Ecto neural progenitor cell (in vitro differentiated cells): ENCODE measurements around the gene B9D1.

Source experiments
- DNase-seq: peaks from one replicate; pipeline ENCODE4 v3.0.0-alpha.2; 2018; ENCODE audit warnings: low spot score

The B9D1 gene

DNA sequence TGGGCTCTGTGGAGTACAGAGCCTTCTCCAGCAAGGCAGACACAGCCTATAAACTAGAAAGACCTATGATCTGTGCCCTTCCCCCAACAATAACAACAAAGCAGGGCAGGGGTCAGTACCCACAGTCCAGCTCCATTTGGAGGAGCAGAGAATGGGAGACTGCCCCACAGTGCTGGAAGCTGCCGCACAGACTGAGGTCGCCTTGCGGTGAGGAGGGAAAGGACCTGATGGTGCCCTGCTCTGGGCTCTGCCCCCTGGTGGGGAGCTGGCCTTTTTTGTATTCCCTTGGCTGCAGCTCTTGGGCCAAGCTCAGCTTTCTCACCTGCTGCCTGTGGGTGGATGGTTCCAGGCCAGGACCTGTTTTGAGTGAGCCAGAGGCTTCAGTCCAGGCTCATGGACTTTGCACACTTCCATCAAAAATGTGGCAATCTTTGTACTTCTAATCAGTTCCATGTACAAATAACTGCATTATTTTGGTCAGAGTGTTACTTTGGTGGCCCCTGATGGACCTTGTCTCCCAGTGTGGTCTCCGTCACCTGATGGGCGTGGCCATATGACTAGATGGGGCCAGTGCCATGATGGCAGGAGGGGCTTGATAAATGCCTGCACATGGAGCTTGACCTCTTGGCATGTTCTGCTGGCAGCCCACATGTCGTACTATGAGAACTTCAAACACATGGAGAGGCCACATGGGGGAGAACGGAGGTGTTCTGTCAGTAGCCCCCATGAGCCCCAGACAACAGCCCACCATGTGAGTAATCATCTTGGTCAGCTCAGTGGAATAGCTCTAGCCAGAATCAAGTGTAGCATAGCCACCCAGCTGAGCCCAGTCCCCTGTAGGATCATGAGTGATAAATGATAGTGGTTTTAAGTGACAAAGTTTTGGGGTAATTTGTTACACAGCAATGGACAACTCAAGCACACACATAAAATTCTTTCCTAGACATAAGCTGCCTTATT lies 24.2 kb downstream of the B9D1 start:
- DNase-seq, result peak; percentile 77

DNA sequence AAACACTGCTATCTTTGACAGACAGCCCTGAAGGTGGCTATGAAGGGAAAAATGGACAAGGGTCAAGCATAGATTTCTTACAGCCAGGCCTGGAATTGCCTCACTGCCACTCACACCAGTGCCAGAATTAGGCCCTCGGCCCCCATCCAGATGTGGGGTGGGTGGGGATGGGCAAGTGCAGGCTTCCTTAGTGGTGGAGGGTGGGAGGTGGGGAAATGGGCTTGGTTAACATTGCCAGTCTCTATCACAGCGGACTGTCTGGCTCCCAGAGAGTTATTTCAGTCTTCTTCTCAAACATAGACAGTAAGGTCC lies 24.9 kb downstream of the B9D1 start:
- DNase-seq, result no peak

GRCh38 chr17:19336938-19337711 lies 25.4 kb downstream of the B9D1 start:
- peak; percentile 72 for DNase-seq

- no peak for DNase-seq
Measured at GRCh38 chr17:19335951-19336631, 26.4 kb downstream of the B9D1 start.

- DNase-seq, result no peak
Measured at GRCh38 chr17:19334331-19334730, 28.2 kb downstream of the B9D1 start.

- DNase-seq, result no peak
Measured at GRCh38 chr17:19333736-19334290, 28.7 kb downstream of the B9D1 start.

- no peak for DNase-seq
Measured at GRCh38 chr17:19333132-19333440, 29.4 kb downstream of the B9D1 start.

DNA sequence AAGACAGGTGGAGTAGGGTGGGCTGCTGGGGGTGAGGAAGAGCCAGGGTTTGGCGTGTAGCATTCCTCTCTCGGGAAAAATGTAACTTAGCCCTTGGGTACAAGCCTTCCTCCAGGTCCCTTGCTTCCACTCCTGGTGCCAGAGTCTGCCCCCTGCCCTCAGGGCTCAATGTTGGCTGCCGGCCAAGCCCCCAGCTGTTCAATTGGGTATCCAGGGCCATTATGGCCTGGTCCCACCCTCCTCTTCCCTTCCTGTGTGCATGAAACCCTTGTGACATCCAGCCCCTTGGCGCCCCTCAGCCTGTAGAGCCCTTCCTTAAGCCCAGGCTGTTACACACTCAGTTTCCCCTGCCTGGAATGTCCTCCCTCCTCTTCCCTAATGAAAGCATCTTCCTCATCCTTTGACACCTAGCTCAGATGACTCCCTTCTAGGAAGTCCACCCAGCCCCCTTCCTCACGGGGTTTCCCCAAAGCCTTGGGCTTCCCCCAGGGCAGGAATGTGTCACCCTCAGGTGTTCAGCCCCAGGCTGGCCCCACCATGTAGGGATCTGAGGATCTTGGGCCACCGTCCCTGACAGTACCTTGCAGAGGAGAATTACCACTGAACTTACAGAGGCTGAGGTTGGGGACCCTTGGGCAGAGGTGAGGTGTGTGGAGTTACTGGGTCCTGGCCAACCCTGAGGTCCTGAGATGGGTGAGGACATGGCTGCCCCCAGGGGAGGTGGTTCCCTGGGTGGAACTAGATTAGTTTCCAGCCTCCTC lies 30.0 kb downstream of the B9D1 start:
- DNase-seq, result no peak

DNA sequence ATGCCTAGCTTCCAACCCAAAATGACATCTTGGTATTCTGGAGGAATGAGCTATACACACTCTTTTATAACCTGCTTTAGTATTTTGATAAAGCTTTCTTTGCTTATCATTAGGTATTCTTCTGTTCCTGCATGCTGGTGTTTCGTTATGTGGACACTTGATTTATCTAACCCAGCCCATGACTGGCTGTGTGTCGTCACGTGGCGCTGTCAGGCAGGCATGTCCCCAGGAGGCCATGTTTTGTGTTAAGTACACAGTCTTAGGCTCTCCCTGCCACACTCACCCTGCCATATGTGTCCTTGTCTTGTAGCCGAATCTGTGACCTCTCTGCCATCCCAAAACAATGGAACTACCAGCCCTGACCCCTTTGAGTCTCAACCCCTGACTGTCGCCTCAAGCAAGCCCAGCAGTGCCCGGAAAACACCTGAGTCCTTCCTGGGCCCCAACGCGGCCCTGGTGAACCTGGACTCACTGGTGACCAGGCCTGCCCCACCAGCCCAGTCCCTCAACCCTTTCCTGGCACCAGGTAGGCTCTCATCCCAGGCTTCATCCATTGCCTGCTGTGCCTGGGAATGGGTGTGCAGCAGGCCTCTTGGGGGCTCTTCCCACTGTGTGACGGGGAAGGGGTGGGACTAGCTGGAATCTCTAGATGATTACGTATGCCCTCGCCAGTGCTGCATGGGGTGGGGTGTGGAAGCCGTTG lies 30.8 kb downstream of the B9D1 start:
- DNase-seq, result no peak

GRCh38 chr17:19331134-19331533 lies 31.4 kb downstream of the B9D1 start:
- DNase-seq, result no peak

- no peak for DNase-seq
Measured at GRCh38 chr17:19330271-19330670, 32.3 kb downstream of the B9D1 start.

DNA sequence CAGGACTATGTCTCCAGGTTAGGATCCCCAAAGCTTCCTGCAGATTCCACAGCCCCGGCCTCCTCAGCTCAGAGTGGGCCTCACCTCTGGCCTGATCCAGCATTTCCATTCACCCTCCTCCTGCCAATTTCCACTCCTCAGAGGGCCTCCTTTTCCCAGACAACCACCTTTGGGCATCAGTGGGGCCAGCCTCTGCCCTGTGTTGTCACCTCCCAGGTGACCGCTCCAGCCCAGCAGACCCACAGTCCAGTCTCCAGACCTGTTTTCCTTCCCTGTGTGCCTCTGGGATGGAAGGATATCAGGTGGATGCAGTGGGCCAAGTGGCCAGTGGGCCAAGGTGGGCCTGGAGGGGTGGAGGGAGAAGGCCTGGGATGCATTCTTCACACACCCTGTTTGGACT lies 32.7 kb downstream of the B9D1 start:
- DNase-seq, result no peak

DNA sequence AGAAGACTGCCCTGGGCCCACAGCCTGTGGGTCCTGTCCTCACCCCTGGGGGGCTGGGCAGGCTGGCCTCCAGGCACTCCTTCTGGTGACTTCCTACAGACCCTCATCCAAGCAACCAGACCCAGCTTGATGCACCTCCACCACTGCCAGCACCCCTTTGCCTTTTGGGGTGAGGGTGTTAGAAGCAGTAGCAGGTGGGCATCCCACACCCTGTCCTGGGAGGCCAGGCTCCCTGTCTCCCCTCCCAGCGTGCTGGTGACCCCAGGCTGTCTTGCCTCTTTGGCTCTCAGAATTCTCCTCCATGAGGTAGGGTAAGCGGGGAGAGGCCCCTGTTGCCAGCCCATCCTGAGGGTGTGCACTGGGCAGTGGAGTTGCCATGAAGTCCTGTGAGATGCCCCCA lies 33.4 kb downstream of the B9D1 start:
- DNase-seq, result no peak

DNA sequence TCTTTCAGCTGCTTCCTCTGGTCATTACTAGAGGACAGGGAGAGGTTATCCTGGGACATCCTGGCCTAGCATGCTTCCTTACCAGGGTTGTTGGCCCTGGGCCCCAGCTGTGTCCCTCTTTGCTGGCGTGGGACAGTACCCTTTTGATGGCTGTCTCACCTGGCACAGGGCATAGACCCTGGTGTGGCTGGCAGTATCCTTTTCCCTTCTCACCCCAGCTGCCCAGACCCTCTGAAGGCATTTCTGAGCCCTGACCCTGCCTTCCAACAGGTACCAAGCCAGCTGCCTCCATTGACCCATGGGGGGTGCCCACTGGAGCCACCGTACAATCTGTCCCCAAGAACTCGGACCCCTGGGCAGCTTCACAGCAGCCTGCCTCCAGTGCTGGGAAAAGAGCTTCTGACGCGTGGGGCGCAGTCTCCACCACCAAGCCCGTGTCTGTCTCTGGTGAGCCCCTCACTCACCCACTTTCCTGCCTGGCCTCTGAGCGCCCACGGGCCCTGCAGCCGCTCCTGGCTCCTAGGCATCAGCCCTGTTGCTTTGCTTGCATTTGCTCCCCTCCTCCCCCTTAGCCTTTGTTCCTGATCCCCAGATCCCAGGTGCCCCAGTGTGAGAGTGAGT lies 34.0 kb downstream of the B9D1 start:
- no peak for DNase-seq

DNA sequence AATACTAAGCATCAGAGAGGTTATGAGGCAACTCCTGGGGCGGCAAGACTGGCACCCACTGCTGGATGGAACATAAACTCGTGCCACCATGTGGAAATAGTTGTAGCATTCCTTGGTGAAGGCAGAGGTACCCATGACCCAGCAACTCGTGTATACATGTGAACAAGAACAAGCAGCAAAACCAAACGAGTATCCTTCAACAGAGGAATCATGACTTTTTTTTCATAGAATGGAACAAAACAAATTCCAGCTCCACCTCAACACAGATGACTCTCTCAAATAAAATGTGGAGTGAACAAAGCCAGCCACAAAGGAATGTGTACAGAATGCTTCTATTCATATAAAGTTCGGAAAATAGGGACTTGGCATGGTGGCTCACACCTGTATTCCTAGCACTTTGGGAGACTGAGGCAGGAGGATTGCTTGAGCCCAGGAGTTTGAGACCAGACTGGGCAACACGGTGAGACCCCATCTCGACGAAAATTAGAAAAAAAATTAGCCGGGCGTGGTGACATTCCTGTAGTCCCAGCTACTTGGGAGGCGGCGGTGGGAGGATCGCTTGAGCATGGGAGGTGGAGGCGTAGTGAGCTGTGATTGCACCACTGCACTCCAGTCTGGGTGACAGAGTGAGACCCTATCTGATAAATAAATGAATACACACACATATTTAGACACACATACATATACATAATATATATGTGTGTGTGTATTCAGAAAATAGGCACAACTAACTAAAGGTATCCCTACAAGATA lies 35.3 kb downstream of the B9D1 start:
- no peak for DNase-seq

- DNase-seq, result no peak
Measured at GRCh38 chr17:19325542-19325941, 37.0 kb downstream of the B9D1 start.

DNA sequence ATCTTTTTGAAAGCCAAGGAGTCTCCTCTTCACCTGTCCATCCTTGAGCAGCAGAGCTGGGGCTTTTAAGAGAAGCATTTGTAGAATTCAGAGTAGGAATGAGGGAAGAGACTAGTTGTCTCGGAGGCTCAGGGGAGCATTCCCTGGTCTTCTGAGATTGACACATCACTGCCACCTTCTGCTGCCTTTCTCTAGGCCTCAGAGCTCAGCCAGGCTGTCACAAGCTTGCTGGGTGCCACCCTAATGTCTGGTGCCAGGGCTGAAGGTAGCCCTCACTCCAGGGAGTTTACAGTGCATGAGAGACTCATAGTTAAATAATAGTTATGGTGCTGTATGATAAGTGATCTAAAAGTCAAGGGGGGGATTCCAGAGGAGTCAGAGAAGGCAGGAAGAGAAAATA lies 39.7 kb downstream of the B9D1 start:
- DNase-seq, result no peak

GRCh38 chr17:19322129-19322505 lies 40.4 kb downstream of the B9D1 start:
- no peak for DNase-seq

GRCh38 chr17:19321481-19322128 lies 40.9 kb downstream of the B9D1 start:
- peak; percentile 54 for DNase-seq

- no peak for DNase-seq
Measured at GRCh38 chr17:19320876-19321275, 41.6 kb downstream of the B9D1 start.
